SK-N-SH treated with all-trans-retinoic acid at 6 μM for 48 hours (cell line): ENCODE results near the gene CHST8.

Experiments
- CSDC2 ChIP-seq: fragments of 250-450 bp; sonication (Bioruptor Pico); IDR thresholded peaks from 2 replicates; pipeline ENCODE4 v1.5.0; 2020; ENCODE audit warnings: mild to moderate bottlenecking, moderate library complexity
- TSHZ2 ChIP-seq: fragments of 250-450 bp; sonication (Bioruptor Pico); IDR thresholded peaks from 2 replicates; pipeline ENCODE4 v1.5.0; 2020; ENCODE audit warnings: mild to moderate bottlenecking, moderate library complexity
- ZNF70 ChIP-seq: fragments of 450-650 bp; formaldehyde crosslinking; IDR thresholded peaks from 2 replicates; pipeline ENCODE4 v1.5.0; 2020; ENCODE audit warnings: mild to moderate bottlenecking, moderate library complexity
- TF ChIP-seq, protein P1 (sequence below): fragments of 250-450 bp; sonication (Bioruptor Pico); IDR thresholded peaks from 2 replicates; pipeline ENCODE4 v1.5.1; 2020; ENCODE audit warnings: low read depth, mild to moderate bottlenecking, moderate library complexity

GRCh38 chr19:33667141-33667650, 45.4 kb downstream of the CHST8 start:
- TF ChIP-seq ZNF70 (CRISPR knock-in tag) (no peak), TSHZ2 (CRISPR knock-in tag) (no peak), CSDC2 (no peak)
- TF ChIP-seq, protein P1, sequence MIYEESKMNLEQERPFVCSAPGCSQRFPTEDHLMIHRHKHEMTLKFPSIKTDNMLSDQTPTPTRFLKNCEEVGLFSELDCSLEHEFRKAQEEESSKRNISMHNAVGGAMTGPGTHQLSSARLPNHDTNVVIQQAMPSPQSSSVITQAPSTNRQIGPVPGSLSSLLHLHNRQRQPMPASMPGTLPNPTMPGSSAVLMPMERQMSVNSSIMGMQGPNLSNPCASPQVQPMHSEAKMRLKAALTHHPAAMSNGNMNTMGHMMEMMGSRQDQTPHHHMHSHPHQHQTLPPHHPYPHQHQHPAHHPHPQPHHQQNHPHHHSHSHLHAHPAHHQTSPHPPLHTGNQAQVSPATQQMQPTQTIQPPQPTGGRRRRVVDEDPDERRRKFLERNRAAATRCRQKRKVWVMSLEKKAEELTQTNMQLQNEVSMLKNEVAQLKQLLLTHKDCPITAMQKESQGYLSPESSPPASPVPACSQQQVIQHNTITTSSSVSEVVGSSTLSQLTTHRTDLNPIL (CRISPR knock-in tag) = no peak
